Hematopoietic multipotent progenitor cell treated with erythropoietin and hydrocortisone succinate and interleukin-3 and kit ligand, for 4 days (in vitro differentiated cells): ENCODE data around the gene PRICKLE2.

Experiments used
- DNase-seq: peaks from one replicate; pipeline ENCODE4 v3.0.0-alpha.2; 2015

Gene PRICKLE2

DNA sequence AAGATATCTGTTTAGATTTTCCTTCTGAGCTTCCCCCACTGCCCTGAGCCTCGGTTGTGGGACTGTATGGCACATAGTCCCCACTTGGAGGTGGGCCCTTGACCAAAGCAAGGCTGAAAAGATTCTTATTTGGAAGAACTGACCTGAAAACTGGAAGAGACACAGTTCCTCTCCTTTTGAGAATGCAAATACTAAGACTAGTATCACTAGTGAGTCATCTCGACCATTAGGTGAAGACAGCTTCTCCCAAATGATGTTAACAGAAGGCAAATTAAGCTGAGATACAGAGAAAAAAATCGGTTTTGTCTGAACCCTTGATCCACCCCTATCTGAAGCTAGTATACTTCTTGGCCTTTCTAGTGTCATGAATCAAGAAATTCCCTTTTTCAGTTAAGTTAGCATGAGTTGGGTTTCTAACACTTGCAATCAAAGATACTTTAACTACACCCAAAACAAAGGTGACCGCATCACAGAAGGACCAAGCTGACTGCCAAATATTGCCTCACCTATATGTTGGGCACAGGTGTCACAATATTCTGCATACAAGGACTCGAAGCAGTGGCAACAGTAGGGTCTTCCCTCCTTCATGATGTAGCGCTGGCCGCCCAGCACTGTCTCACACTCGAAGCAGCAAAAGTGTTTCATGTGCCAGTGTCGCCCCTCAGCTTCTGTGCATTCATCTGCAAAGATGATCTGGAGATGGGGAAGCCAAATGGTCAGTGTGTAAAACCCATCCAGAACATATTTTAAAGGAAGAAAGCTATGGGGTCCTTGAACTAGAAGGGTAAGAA is 72.4 kb downstream of the PRICKLE2 start:
- no peak for DNase-seq

DNA sequence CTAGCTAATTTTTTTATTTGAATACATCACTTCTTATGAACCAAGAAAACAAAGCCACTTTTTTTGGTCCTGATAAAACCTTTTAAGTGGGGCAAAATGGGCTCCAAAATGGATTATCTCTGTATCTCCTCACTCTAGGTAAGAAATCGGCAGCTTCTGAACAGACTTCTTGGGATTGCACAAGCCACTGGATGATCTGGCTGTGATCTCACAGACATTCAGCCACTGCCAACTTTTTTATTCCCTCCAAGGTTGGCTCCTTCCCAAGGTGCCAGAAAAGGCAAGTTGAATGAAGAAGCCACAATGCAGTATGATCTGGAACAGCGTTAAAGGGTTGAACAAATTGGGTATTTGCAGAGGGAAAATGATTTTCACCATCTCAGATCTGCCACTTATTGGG is 73.2 kb downstream of the PRICKLE2 start:
- no peak for DNase-seq

DNA sequence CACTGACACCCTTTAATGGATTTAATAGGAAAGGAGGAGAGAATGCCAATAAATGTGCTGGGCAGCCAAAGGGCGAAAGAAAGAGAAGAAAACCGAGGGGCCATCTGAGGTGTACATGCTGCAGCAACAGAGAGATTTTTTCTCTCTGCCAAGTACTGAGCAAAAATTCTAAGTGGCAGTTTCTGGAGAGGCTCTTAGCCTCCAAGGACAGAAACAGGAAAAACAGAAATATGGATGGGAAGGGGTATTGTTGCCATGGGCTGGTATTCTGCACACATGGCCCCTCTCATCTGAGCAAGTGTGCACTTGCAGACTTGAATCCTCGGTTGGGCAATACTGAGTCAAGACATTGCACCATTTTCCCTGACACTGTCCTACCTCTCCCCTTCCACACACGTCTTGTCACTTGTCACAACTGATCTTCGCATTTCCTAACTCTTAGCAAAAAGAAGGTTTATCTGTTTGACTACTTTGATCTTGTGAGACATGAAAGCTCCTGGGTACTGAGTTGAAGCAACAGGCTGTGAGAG is 73.9 kb downstream of the PRICKLE2 start:
- DNase-seq, result no peak

DNA sequence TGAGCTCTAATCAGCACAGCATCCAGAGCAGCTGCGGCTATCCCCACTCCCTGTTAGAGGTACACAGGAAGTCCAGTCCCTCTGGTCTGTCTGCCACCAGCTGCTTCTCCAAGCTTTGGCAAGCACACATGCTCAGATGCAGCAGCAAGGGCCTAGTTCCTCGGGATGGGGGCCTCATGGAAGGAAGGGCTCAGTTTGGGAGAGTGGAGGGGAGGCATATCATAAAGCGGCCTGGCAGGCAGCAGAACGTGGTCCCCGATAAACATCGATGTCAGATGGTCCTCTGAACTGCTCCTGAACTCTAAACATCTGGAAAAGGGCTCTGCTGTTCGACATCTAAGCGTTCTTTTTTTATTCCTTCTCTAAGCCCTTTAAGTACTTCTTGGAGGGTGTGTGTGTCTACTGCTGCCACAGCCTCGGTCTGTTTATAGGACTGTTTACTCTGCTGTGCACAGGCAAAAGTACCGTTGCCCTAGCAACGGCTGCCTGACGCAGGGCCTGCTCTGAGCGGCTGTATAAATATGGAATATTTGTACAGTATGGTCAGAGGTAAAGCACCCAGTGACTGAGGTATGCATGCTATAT is 74.6 kb downstream of the PRICKLE2 start:
- DNase-seq, result no peak

DNA sequence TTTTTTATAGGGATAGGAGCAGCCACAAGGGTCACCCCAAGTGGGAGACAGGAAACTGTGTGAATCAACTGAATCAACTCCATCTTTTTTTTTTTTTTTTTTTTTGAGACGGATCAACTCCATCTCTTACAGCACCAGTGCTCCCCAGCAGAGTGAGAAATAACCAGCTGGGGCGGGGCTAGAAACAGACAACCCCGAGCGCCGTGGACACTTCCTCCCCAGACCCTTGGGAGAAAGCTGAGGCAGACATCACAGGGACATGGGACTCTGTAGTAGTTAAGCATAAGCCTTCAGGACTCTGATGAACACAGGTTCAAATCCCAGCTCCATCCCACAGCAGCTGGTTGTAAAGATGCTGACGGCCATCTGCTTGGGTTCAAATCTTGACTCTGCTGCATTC is 75.4 kb downstream of the PRICKLE2 start:
- DNase-seq, result no peak

DNA sequence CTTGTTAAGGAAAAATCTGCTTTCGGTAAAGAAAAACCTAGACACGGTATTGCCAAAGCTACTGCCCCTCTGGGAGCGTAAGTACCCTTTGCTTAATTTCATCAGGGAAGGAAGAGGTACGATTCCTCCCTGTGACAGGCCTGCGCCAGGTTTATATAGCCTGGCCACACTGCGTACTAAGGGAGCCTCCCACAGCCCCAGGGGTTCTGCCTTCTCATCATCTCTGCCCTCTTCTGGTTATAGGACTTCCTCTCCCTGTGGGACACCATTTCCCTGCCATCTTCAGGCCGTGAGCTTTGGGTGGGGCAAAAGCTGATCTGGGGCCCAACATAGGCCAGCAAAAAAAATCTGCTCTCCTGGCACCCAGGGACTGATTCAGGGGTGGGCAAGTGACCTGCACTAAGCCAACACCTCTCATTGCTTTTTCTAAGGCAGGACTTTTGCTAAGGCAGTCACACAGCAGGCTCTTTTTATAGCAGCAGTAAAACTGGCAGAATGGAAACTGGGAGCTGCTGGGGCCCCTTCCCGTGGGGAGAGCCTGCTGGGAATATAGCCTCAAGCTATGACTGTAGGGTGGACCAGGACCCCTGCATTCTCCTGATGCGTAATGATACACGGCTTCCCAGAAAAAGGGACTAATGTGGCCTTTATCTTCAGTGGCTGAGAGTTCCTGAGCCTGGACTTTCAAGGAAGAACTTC is 76.2 kb downstream of the PRICKLE2 start:
- DNase-seq, result no peak

DNA sequence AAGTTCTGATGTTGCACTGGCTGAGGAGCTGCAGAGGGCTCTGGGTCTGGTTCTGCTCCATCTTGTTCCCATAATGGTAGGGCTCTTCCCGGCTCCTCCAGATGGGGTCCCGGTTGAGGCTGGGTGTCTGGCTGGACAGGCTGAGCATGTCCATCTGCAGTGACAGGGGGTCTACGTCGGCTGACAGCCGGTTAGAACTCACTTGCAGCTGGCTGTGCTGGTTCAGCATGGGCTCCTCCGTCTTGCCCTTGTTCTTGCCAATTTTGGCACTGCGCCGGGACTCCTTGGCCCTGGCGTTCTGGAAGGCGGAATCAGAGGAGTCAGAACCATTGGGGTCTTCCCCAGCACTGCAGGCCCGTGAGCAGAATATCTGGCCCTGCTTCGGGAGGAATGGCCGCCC is 78.1 kb downstream of the PRICKLE2 start:
- DNase-seq, result no peak

DNA sequence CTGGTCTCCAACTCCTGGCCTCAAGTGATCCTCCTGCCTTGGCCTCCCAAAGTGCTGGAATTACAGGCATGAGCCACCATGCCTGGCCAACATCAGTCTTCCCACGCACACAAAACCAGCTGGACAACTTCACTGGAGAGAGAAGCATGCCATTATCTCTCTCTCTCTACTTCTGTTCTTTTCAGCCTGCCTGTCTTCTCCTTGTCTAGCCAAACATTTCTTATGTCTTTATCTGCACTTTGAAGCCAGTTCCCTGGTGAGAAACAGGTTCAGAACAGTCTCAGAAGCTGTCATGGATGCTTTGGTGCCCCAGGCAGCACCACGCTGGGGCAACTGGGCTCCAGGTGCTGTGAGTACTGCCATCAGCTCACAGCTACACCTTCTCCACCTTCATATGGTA is 79.8 kb downstream of the PRICKLE2 start:
- no peak for DNase-seq

DNA sequence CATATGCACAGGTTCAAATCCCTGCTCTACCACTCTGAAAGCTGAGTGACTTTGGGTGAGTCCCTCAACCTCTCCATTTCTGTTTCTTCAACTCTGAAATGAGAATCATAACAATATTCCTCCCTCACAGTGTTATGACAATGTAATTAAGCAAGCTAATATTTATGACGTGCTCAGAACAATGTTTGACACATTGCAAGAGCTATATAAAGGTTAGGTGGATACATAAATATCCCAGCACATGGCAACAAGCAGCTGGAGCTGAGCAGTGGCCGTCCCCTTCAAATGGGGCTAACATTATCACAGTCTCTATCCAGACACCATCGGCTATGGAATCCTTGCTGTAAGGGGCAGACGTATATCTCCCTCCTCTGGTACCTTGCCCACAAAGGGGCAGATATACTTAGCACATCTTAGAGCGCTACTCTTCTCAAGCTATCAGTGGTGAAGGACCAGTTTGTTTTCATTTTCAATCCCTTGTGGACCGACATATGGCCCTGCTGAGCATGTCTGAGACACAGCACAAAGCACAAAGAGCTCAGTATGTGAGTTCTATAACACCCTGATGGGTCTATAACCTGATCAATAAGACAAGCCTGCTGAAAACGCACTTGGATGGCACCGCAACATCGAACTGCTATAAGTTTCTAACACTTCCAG is 80.9 kb downstream of the PRICKLE2 start:
- DNase-seq, result no peak

DNA sequence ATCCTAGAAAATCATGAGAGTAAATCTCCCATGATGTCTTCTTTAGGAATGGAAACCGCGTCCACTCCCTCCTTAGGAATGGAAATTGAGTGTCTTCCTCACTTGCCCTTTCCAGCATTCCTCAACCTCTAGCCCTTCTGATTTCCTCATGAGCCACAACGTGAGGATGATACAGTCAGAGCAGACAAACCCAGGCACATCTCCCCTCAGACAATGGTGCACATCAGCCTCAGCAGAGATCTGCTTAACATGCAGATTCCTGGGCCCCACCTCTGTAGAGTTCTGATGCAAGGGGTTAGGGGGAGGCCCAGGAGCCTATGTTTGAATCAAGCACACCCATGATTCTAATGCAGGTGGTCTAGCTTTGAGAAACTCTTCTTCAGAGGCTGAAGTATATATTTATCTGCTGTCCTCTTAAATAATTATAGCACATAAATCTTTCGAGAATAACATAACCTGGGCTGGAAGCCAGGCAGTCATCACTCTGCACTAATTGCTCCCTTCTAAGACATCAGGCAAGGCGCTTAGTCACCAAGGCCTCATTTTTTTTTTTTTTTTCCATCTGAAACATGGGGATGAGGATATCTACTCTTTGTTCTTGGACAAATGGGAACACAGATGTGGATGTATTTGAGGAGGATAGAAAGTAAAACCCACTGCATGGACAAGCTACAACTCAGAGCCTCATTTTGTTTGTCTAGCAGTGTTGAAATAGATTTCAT is 81.7 kb downstream of the PRICKLE2 start:
- no peak for DNase-seq

DNA sequence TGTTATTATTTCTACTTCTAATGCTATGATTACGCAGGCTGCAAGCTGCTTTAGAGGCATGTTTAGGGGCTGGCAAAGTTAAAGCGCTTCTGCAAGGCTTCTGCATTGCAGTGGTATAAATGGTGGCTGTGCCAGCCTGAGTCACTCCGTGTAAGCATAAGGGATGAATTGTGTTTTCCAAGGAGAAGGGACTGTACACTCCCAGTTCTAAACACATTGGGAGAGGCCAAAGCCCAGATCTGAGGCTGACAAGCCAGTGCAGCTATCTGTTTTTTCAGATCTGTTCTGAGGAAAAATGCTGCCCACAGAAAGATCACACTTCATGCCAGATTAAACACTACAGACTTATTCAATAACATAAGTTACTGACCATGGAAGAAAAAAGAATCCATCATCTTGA is 83.8 kb downstream of the PRICKLE2 start:
- no peak for DNase-seq

DNA sequence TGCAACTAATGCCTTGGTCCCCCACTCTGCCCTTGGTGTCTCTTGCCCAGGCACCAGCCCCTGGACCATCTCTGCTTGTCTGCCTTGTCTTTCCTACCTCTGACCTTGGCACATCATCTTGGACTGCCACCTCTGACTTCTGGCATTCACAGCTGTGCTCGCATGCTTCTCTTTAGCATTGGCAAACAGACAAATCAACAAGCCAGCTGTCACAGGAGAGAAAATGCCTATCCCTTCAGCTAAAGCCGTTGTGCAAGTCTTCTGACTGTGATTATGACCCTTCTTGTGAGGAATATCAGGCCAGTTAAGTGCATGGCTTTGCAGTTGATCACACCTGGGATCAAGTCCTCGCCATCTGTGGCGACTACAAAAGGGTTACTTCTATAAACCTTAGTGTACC is 84.6 kb downstream of the PRICKLE2 start:
- no peak for DNase-seq

DNA sequence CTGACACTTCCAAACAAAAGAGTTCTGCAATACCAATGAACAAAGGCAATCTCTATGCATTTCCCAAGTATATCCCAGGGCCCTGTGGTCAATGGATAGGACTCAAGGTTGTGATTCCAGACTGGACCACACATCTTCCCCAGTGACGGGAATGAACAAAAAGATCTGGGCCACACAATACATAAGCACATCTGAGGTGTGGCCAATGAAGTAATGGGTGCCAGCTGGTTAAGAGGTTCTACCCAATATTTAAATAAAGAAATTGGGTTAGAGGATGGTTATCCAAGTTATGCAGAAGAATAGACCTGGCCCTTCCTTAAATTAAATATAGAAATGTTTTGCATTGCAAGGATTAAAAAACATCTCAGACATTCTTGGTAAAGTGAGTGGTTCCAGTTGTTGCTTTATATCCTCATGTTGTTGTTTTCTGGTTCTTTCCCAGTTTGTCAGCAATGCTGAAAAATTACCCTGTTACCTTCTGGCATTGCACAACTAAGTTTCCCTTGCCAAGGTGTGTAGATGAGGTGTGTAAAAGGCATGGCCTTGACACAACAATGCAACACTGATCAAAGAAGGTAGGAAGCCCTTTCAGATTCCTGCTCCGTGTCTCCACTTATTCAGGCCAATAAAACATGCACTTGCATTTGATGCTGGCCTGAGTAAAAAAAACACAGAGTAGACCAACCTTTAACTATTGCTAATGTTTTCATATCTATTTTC is 86.5 kb downstream of the PRICKLE2 start:
- no peak for DNase-seq

DNA sequence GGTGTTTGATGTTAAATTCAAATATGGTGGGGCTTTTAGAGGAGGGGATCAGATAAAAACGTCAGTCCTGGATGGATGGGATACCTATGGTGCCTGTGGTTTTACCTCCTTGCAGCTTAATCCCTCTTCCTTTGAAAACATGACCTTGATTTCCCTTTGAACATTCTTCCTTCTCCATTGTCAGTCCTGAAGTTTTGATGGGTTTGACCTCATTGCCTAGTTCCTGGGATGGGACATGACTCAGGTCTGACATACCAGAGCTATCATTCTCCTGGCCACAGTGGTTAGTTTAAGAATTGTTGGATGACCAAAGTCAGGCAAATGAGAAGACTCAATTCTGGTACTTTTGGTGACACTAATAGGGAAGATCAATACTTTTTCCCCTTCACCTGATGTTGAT is 87.2 kb downstream of the PRICKLE2 start:
- no peak for DNase-seq

DNA sequence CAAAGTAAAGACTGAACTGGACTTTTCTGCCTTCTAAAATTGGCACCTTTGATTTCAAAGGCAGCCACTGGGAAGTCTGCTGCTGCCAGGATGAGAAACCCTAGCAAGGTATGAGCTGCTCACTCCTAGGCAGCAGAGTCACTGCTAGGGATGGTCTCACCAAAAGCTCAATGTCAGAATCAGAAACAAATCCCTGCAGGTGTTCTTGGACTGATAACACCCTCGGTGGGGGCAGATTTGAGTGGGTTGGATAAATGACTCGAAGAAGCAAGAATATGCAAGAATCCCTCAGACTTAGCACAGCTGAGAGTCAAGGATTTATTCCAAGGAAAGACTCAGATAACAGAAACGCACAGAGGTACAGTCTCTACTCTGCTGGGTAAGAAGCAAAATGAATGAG is 90.4 kb downstream of the PRICKLE2 start:
- no peak for DNase-seq

DNA sequence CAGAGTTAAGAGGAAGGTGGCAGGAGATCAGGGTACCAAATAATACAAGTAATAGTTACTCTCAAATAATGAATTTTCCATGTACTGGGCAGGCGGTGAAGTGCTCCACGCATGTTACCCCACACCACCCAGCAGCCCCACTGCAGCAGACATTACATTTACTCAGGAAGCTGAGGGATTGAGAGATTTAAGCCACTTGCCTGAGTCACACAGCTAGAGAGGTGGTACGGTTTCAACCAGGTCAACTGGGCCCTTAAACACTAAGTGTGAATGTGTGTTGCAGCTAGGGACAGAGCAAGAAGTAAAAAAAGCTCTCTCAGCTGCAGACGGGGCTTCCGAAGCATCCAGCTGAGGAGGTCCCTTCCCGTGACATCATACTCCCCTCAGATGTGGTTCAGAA is 91.3 kb downstream of the PRICKLE2 start:
- DNase-seq, result no peak

DNA sequence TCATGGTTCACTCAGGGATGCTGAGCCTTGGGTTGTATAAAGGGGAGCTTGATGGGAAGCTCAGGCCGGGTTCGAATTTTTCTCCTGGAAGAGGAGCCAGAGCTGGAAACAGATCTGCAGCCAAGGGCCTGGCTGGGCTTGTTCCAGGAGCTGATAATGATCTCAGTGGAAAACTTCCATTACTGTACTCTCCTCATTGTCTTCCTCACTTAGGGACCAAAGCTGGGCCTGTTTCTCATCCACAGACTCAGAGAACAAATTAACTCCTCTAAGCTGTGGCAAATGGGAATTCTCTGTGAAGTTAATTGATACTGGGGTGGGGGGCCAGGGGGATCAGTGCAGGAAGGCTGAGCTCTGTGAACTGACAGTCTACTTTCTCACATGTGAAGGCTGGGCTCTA is 92.0 kb downstream of the PRICKLE2 start:
- DNase-seq, result no peak

DNA sequence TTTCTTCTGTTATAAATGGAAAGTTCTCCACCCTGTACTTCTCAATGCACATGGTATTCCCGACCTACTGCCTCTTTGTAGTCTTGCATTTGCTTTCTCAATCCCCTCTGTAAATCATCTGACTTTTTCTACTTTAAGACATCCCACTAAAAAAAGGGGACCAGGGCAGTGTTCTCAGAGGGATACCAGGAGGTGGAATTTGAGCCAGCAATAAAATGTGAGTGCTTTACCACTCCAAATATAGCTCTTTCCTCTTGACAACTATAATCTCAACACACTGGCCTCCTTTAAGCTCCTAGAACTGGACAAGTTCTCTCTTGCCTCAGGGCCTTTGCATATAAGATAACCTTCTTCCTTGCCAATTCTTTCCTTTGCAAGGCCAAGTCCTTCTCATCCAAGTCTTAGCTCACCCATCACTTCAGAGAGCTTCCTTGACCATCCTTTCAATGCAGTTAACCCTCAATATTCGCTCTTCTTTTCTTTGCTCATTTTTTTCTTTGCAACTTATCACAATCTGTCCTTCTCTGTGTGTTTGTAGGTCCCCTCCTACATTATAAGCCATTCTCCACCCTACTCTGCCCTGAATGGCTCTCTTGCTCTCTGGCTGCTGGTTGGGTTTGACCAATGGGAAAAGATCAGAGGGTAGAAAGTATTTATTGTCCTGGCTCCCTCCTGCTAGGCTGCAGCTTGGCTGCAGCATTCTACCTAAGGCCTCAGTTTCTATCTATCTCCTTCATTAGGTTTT is 93.4 kb downstream of the PRICKLE2 start:
- no peak for DNase-seq

DNA sequence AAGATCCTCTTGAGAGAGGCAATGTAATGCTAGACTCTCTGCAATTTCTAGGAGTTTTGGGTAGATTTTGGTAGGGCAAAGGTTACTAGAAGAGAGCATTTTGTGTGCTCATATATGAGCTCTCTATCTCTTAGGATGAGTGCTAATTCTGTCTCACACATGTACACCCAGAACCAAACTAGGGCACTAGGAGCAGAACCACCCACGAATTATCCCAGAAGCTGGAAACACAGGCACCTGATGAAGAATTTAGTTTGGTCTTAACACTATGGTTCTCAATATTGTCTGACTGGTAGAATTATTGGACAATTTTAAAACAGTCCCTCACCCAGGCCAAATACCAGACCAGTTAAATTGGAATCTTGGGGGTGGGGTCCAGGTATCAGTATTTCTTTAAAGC is 94.8 kb downstream of the PRICKLE2 start:
- no peak for DNase-seq

DNA sequence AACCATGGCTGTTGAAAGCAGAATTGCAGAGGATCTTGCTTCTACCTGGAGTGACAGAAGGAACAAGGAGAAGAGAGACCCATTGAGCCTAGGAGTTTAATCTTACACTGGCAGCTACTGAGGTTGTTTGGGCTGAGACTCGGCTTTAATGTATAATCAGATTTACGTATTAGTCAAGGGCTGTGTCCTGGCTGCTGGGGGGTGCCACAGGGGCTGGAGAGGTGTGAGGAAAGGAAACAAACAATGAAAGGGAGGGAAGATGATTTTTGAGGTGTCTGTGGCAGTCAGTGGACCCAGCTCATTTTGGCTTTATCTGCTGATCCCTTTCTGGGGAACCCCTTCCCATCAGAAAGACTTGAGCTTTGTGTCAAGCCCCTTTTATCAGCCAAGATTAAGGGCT is 95.7 kb downstream of the PRICKLE2 start:
- DNase-seq, result no peak

DNA sequence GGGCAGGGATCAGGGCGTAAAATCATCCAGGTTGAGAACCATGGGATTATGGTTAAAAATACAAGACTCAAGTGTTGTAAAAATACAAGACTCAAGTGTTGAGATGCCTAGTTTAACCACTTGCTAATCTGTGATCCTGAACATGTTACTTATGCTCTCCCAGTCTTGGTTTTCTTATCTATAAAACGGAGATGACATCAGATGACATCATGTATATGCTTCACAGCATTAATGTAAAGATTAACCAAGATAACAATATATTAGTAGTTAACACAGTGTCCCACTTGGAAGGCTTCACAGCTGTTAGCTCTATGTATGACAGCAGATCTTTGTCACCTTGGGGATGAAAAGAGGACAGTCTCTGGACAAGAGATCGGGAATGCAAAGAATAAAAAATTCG is 96.2 kb downstream of the PRICKLE2 start:
- no peak for DNase-seq
